Stimulated activated CD4-positive, alpha-beta T cell treated with anti-CD3 and anti-CD28 coated beads, Interleukin-15, amount 100 ng/mL, for 24 hours (primary cell): ENCODE results near the gene YPEL1.
"Not testable (repeated sequence)": the region's sequence is repeated elsewhere in the genome, so short reads cannot be mapped to it uniquely, and the experiment has no call there.

Experiments used
- DNase-seq: peaks from one replicate; pipeline ENCODE4 v3.0.0-alpha.2; 2020

Gene YPEL1

GRCh38 chr22:21682385-21683175 is 53.0 kb downstream of the YPEL1 start:
- no peak for DNase-seq

DNA sequence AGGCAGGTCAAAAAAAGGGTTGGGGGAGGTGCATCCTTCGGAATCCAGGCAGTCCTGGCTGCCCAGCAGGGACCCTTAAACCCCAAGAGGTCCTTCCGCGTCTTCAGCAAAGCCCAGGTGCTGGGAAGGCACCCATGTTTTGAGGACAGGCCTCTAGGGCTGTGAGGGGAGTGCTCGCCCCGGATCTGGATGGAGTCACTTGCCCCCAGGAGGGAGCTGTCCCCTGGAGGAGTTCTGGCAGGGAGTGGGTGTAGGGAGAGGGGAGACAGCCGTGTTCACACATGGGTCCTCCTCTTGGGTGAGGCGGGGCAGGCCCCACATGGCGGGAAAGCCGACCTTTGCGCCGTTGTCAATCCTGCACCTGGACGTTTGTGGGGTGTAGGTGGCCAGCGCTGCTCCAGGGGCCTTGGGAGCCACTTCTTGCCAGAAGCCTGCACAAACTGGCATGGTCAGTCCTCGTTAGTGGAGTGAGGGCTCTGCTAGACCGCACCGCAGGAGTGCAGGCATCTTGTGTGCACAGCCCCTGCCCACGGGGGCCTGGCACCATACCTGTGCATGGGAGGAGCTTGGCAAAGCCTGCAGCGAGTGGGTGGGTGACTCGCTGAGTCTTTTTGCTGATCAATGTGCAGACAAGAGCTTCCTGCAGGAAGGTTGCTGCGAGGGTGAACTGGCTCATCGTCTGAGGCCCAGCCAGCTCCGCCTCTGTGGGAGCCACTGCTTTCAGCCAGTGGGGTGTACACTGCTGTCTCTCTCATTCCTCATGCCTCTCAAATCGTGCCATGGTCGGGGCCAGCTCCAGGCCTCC is 53.8 kb downstream of the YPEL1 start:
- peak; percentile 22 for DNase-seq

DNA sequence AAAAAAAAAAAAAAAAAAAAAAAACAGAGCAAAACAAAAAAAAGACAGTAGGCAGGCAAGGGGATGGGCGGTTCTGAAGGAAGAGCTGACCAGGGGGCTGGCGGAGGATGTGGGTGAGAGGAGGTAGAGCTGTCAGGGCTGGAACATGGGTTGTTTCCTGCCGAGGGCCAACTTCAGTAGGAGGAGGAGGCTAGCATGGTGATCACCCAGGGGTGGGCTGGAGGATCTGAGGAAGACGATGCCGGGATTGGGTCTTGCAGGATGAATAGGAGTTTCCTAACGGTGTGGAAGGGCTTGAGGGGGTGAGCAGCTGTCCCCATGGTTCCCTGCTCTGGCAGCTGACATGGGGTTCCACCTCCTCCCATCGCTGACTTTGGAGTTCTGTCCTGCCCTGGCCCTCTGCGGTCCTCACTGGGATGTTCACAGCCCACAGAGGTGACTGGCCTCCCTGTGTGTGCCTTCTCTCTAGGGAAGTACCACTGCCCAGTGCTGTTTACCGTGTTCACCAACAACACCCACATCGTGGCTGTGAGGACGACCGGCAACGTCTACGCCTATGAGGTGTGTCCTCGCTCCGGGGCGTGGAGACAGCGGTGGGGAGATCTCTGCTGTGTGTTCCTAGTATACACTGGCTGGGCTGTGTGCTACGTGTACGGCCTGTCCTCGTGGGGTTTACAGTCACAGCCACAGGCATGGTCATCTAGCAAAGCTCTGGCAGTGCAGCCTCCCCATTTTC is 54.6 kb downstream of the YPEL1 start:
- no peak for DNase-seq

GRCh38 chr22:21679383-21679782 is 56.2 kb downstream of the YPEL1 start:
- DNase-seq, result no peak

DNA sequence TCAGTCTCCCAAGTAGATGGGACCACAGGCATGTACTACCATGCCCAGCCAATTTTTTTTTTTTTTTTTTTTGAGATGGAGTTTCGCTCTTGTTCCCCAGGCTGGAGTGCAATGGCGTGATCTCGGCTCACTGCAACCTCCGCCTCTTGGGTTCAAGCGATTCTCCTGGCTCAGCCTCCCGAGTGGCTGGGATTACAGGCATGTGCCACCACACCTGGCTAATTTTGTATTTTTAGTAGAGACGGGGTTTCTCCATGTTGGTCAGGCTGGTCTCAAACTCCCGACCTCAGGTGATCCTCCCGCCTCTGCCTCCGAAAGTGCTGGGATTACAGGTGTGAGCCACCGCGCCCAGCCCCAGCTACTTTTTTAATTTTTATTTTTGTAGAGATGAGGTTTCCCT is 56.8 kb downstream of the YPEL1 start:
- not testable (repeated sequence) for DNase-seq

DNA sequence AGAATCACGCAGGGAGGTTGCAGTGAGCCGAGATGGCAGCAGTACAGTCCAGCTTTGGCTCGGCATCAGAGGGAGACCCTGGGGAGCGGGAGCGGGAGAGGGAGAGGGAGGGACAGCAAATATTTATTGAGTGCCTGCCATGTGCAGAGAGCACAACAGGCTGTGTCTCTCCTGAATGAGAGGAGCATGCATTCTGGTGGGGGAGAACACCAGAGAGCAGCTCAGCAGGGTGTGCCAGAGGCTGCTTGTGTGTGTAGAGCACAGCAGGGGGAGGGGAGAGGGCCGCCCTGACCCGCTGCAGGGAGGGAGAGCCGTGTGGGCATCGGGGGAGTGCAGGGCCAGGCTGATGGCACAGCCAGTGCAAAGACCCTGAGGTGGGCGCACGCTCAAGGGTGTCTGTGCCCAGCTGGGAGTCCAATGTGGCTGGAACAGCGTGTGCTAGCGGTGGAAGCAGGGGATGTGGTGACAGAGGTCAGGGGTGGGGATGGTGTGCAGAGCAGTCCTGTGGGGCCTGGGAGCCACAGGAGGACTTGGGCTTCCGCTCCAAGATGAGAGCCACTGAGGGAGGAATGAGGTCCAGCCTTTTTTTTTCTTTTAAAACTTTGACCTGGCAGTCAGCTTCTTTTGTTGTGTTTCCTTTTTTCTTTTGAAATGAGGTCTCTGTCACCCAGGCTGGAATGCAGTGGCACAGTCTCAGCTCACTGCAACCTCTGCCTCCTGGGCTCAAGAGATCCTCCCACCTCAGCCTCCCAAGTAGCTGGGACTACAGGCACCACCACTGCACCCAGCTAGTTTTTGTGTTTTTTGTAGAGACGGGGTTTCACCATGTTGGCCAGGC is 57.8 kb downstream of the YPEL1 start:
- DNase-seq, result no peak

DNA sequence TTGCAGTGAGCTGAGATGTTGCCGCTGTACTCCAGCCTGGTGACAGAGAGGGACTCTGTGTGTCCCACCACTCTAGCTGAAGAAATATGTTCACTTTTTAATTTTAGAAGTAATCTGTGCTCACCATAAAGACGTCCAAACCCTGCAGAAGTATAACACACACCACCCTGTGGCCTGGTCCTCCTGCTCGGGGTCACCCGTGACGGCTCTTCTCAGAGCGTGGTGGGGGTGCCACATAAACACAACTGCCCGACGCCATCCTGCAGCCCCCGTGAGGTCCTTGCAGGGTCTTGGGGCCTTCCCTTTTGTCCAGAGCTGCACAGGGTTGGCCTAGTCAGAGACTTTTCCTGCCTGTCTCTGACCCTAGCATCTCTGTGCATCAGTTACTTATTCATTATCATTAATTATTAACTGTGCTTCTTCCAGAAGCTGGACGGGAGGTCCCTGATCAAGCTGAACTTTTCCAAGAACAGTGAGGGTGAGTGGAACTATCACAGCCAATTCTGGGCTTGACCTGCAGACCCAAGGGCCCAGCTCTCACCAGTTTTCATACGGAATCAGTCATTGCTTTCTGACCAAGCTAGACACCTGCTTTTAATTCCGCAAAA is 60.9 kb downstream of the YPEL1 start:
- no peak for DNase-seq

GRCh38 chr22:21673534-21674321 is 61.9 kb downstream of the YPEL1 start:
- DNase-seq, result no peak

GRCh38 chr22:21672107-21672629 is 63.4 kb downstream of the YPEL1 start:
- no peak for DNase-seq

DNA sequence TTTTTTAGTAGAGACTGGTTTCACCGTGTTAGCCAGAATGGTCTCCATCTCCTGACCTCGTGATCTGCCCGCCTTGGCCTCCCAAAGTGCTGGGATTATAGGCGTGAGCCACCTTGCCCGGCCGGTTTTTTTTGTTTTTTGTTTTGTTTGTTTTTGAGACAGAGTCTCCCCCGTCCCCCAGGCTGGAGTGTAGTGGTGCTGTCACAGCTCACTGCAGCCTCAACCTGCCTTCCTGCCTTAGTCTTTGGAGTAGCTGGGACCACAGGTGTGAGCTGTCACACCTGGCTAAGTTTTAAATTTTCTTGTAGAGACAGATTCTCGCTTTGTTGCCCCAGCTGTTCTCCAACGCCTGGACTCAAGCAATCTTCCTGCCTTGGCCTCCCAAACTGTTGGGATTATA is 66.6 kb downstream of the YPEL1 start:
- DNase-seq, result no peak

GRCh38 chr22:21666786-21667185 is 68.8 kb downstream of the YPEL1 start:
- DNase-seq, result no peak

- no peak for DNase-seq
These were observed 70.3 kb downstream of the YPEL1 start for GRCh38 chr22:21665047-21665851.

GRCh38 chr22:21663738-21664137 is 71.9 kb downstream of the YPEL1 start:
- no peak for DNase-seq

DNA sequence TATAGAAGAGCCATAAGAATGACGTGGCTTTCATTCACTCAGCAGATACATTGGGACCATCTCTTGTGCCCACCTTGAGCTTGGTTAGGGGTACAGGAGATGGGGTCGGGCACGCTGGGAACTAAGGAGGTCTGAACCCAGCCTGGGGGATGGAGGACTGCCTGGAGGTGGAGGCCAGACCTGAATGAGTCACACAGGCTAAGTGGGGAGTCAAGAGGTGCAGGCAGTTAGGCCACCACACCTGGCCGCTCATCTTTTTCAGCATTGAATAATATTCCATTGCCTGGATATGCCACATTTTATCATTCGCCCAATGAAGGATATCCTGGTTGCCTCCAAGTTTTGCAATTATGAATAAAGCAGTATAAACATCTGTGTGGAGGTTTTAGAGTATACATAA is 73.6 kb downstream of the YPEL1 start:
- DNase-seq, result no peak

DNA sequence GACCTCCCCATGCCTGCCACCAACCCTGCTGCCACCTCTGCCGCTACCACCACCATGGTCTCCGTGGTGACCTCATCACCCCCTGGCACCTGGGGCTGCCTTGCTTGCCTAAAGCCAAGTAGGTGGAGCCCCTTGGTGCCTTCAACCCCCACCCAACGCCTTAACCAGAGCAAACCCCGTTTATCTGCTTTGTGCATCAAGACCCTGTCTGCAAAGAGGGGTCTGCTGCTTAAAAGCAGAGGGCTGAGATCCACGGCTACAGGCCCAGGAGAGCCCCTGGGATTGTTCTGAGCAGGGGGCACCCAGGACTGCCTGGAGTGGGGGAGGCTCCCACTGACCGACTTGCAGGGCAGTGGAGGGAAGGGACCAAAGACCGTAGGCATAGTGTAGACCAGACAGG is 74.7 kb downstream of the YPEL1 start:
- no peak for DNase-seq

- no peak for DNase-seq
These were observed 75.6 kb downstream of the YPEL1 start for GRCh38 chr22:21659864-21660525.

DNA sequence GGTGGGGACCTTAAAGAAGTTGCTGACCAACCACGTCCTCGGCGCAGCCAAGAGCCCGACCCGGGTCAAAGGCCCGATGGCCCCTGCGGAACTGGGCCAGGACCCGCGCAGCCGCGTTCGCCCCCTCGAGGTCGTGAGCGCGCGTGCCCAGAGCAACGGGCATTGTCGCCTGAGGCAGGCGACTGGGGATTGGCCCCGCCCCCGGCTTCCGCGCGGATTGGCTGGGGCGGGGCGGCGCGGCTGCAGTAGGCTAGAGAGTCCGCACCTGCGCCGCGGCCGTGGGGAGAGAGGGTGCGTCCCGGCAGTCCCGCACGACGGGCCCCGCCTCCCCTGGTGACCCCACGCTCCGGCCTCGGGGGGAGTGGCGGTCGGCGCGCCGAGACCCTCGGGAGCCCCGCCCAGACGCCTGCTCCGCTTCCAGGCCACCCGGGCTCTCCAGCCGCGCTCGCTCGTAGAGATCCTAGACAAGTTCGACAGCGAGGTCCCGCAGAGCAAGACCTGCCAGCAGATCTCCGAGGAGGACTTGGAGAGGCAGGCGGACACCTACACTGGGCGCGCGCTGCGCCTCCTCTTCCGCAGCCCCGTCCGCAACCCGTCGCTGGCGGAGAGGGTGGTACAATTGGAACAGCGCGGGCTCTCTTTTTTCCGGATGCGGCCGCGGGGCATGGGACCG is 78.1 kb downstream of the YPEL1 start:
- DNase-seq, result peak; percentile 90

GRCh38 chr22:21657020-21657359 is 78.6 kb downstream of the YPEL1 start:
- DNase-seq, result no peak
